HG02870 (cell line): ENCODE data around the gene IQSEC1.

ENCODE experiments used
- ATAC-seq: cut with Tn5 transposase; IDR thresholded peaks from one replicate; pipeline ENCODE4 v1.9.1; 2021; ENCODE audit warnings: mild to moderate bottlenecking, moderate library complexity; ENCODE audit not compliant: unreplicated experiment

Gene IQSEC1

GRCh38 chr3:13007251-13007941 is 65.8 kb downstream of the IQSEC1 start:
- no peak for ATAC-seq

GRCh38 chr3:13006216-13006990 is 66.8 kb downstream of the IQSEC1 start:
- ATAC-seq, result no peak

GRCh38 chr3:13005301-13005700 is 67.9 kb downstream of the IQSEC1 start:
- no peak for ATAC-seq

DNA sequence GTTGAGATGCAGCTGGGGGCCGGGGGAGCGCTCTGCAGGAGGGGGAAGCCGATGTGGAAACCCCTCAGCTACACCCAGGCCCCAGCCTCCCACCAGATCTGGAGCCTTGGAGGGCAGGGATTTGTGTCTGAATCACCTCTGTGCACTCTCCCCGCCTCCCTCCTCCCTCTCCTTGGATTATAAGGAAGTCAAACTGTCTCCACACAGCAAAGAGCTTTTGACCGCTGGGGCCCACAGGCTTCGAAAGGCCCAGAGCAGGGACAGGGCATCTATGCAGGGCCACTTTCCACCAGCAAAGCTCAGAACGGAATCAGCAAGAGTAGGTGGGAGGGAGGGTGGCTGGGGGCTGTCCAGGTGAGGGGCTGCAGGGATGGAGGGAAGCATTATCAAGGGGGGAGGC is 68.9 kb downstream of the IQSEC1 start:
- no peak for ATAC-seq

DNA sequence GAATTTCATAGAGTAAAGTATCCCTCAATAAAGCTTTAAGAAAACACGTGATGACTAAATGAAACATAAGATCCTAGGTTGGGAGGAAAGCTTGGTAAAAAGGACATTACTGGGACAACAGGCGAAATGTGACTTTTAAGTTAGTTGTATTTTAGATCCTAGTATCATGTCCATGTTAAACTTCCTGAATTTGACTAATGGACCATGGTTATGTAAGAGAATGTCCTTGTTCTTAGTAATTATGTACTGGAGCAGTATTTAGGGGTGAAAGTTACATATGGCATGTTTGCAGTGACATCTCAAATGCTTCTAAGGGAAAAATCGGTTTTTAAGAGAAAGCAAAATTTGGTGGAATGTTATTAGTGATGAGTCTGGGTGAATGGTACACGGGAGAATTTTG is 69.6 kb downstream of the IQSEC1 start:
- ATAC-seq, result no peak

DNA sequence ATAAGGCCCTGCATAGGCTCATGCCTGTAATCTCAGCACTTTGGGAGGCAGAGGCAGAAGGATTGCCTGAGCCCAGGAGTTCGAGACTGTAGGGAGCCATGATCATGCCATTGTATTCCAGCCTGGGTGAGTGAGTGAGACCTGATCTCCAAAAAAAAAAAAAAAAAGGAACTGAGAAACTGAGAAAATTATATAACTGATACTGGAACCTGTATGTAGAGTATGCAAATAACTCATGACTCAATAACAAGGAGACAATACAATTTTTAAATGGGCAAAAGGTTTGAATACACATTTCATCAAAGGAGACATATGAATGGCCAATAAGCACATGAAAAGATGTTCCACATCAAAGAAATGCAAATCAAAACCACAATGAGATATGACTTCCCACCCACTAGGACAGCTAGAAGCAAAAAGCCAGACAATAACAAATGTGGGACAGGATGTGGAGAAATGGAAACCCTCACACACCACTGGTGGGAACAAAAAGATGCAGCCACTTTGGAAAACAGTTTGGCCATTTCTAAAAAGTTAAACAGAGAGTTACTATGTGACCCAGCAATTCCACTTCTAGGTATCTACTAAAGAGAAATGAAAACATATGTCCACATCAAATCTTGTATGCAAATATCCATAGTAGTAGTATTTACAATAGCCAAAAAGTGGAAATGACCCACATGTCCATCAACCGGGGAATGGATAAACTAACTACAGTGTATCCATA is 70.7 kb downstream of the IQSEC1 start:
- peak; percentile 61 for ATAC-seq

GRCh38 chr3:12999147-13000140 is 73.8 kb downstream of the IQSEC1 start:
- ATAC-seq, result peak; percentile 39

- no peak for ATAC-seq
Observed at GRCh38 chr3:12998648-12999047, 74.6 kb downstream of the IQSEC1 start.

GRCh38 chr3:12997387-12997786 is 75.8 kb downstream of the IQSEC1 start:
- ATAC-seq, result no peak

- no peak for ATAC-seq
Observed at GRCh38 chr3:12996181-12996506, 77.1 kb downstream of the IQSEC1 start.

DNA sequence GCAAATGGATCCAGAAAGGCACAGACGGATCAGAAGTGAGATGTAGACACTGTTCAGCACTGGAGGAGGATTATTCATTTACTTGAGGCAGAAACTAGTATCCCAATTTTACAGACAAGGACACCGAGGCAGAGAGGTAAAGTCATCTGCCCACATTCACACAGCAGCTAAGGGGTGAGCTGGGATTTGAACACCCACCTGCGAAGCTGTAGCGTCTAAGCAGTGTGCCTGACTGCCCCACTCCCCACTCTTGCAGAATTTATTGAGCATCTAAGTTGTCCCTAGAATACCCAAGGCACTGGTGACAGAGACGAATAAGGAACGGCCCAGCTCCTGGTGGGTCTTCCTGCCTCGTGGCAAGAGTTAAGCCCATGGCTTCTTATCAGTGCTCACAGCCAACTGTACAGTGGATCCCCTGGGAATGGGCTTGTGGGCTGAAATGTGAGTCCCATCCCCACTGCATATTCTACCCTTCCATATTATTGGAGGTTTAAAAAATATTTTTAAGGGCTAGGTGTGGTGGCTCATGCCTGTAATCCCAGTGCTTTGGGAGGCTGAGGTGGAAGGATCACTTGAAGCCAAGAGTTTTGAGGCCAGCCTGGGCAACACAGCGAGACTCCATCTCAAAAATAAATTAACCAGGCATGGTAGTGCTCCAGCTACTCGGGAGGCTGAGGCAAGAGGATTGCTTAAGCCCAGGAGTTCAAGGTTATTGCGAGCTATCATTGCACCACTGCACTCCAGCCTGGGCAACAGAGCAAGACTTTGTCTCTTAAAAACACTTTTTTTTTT is 77.6 kb downstream of the IQSEC1 start:
- no peak for ATAC-seq

DNA sequence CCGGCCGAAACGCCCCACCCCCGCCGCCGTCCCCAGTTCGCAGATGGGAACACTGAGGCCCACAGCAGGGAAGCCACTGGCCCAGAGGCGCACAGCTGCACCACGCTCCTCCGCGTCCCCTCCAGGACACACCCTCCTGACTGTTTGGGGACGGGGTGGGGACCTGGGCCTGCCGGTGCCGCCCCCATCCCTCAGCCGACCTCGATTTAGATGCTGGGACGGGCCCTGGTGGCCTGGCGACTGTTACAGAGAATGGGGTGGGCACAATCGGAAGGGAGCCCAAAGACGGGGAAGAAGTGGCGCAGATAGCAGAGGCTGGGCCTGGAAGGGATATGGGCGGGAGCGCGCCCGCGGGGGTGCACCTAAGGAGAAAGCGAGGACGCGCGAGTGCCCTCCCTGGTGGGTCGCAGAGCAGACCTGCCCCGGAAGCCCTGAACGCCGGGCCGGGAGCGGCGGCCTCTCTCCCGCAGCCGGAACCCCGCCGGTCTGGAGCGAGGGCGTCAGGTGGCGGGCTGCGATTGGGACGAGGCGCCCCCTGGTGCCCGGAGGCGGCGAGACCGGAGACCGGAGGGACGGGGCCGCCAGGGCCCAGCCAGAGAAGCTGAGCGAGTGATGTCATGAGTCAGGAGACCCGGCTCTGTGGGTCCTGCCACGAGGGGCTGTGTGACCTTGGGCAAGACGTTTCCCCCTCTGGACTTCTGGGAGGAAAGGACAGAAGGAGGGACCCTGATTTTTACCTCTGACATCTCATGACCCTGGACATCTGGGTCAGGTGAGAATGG is 78.4 kb downstream of the IQSEC1 start:
- peak; percentile 61 for ATAC-seq

DNA sequence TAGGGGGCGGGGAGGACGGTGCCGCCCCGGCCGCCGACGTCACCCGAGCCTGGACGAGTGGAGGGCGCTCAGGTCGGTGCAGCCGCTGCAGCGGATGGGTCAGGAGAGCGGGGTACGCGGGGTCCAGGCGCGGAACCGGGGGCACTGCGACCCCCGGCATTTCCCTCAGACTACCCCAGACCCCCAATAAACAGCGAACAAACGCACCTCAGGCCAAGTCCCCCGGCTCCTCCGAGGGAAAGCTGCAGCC is 78.9 kb downstream of the IQSEC1 start:
- ATAC-seq, result no peak

DNA sequence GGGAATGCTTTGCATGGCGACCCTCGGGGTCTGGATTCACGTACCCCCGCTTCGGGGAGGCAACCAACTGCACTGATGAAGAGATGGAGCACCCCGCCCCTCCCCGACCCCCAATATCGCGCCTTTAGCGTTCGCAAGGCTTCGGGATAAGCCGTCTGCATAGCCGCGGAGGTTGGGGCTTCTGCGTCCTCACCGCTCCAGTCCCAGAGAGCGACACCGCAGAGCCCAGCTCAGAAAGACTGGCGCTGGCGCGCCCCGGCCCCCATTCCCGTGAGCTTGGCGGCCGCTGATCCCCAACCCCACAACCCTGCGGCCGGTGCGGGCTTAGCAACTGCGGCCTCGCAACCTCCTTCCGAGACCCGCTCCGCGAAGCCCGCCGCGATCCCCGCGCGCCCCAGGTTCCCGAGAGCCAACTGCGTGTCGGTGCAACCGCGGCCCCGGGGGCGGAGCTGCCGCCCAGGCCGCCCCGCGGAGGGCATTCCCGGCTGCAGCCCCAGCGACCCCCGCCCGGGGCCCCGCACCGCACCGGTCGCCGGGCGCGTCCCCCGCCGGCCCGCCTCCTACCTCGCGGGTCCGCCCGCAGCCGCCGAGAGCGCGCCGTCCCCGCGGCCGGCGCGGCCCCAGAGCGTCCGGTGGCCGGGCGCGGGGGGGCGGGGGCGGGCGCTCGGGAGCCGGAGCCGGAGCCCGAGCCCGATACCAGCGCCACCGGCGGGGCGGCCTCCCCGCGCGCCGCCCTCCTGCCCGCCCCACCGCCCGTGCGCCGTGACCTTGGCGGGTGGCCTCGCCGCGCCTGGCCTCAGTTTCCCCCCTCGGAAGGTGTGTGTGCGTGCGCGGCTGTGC is 79.5 kb downstream of the IQSEC1 start:
- no peak for ATAC-seq

GRCh38 chr3:12992629-12993516 is 80.4 kb downstream of the IQSEC1 start:
- ATAC-seq, result no peak

DNA sequence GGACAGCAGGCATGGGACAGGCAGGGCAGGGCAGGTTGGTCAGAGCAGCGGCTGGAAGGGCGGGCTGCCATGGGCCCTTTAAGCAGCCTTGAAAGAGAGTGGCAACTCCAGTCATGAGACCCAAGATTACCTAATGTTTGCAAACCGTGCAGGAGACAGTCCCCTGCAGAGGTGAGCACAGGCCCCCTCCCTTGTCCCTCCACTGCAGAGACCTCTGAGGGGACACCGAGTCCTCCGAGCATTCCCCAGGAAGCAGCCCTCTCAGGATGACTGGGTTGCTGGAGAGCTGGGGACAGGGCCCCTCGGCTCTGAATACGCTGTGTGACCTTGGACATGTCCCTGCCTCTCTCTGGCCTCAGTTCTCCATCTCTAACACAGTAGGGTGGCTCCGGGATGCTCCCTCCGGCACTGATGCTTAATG is 81.4 kb downstream of the IQSEC1 start:
- no peak for ATAC-seq

GRCh38 chr3:12991481-12991837 is 81.8 kb downstream of the IQSEC1 start:
- ATAC-seq, result no peak
